IMR-90 (cell line): Measurements from ENCODE around the gene SOX5. TPM values are rescaled to one million over a fixed set of nuclear protein-coding genes. Genes with fewer than 3 reads are reported as not detected.
A peak's percentile ranks its signal among the peaks of the same experiment; 100 is the strongest.

Source experiments
- ATAC-seq: fragments of 200-7000 bp; cut with Tn5 transposase; 2 replicates; pipeline ENCODE4 v1.9.1; 2020; ENCODE audit warnings: low read depth, mild to moderate bottlenecking, moderate library complexity
- BruUV-seq: library from RNA; stranded (reverse); fragments of 400-500 nt; replicated peaks from 2 replicates; lab custom pipeline; 2021; lab: Mats Ljungman, UMichigan
- CTCF ChIA-PET: fragments of 300-600 bp; formaldehyde crosslinking; extraction: SDS; loops from one replicate; lab custom pipeline; 2021; ENCODE audit warnings: antibody characterized with exemption; lab: Yijun Ruan, JAX
- POLR2A ChIA-PET: fragments of 300-600 bp; sonication (Branson Sonifier 250); formaldehyde crosslinking; loops from one replicate; lab custom pipeline; 2022; ENCODE audit warnings: antibody characterized with exemption; ENCODE audit not compliant: unreplicated experiment; lab: Charles Lee
- DNase-seq: peaks from one replicate; pipeline ENCODE4 v3.0.0; 2013
- H2AFZ ChIP-seq: replicated peaks from 2 replicates; pipeline ENCODE3; 2013; ENCODE audit warnings: low read length, mild to moderate bottlenecking; ENCODE audit not compliant: poor library complexity
- H2AK5ac ChIP-seq: 2 replicates; pipeline ENCODE4 v1.6.1; 2013; ENCODE audit warnings: low read depth, low read length, inconsistent platforms
- H2AK9ac ChIP-seq: replicated peaks from 2 replicates; pipeline ENCODE3; 2013; ENCODE audit warnings: mild to moderate bottlenecking, low read depth, low read length, moderate library complexity; ENCODE audit not compliant: poor library complexity
- H2BK120ac ChIP-seq: 2 replicates; pipeline ENCODE4 v1.6.1; 2013; ENCODE audit warnings: low read depth, low read length, inconsistent platforms
- H2BK15ac ChIP-seq: 3 replicates; pipeline ENCODE4 v1.6.1; 2013; ENCODE audit warnings: low read depth, low read length, inconsistent platforms
- H2BK20ac ChIP-seq: 2 replicates; pipeline ENCODE4 v1.6.1; 2013; ENCODE audit warnings: low read depth, mild to moderate bottlenecking, inconsistent platforms, low read length, moderate library complexity
- H2BK5ac ChIP-seq: 2 replicates; pipeline ENCODE4 v1.6.1; 2013; ENCODE audit warnings: mild to moderate bottlenecking, low read depth, low read length, inconsistent platforms; ENCODE audit not compliant: poor library complexity, severe bottlenecking
- H3K14ac ChIP-seq: replicated peaks from 2 replicates; pipeline ENCODE4 v1.6.1; 2013; ENCODE audit warnings: low read depth, low read length, inconsistent platforms
- H3K18ac ChIP-seq: 2 replicates; pipeline ENCODE4 v1.6.1; 2013; ENCODE audit warnings: low read depth, low read length, control low read depth
- H3K23ac ChIP-seq: 2 replicates; pipeline ENCODE4 v1.6.1; 2013; ENCODE audit warnings: low read depth, low read length, inconsistent platforms
- H3K27ac ChIP-seq: 2 replicates; pipeline ENCODE4 v1.5.1; 2013; ENCODE audit warnings: mild to moderate bottlenecking, control low read depth, low read length; ENCODE audit not compliant: insufficient read depth
- H3K27me3 ChIP-seq: 2 replicates; pipeline ENCODE4 v1.6.1; 2013; ENCODE audit warnings: low read length; ENCODE audit not compliant: control insufficient read depth, insufficient read depth
- H3K36me3 ChIP-seq: 2 replicates; pipeline ENCODE4 v1.6.1; 2013; ENCODE audit warnings: low read length, mixed read lengths; ENCODE audit not compliant: control insufficient read depth, insufficient read depth
- H3K4ac ChIP-seq: 2 replicates; pipeline ENCODE4 v1.6.1; 2013; ENCODE audit warnings: low read depth, low read length, inconsistent platforms
- H3K4me1 ChIP-seq: 2 replicates; pipeline ENCODE4 v1.6.1; 2013; ENCODE audit warnings: low read length, mixed read lengths; ENCODE audit not compliant: control insufficient read depth, insufficient read depth
- H3K4me2 ChIP-seq: 2 replicates; pipeline ENCODE4 v1.6.1; 2013; ENCODE audit warnings: low read depth, mild to moderate bottlenecking, control low read depth, low read length, moderate library complexity
- H3K4me3 ChIP-seq: 2 replicates; pipeline ENCODE4 v1.5.1; 2013; ENCODE audit warnings: low read depth, mild to moderate bottlenecking, control low read depth, low read length, moderate library complexity; ENCODE audit not compliant: insufficient read depth
- H3K56ac ChIP-seq: 2 replicates; pipeline ENCODE4 v1.6.1; 2013; ENCODE audit warnings: low read length, inconsistent platforms; ENCODE audit not compliant: insufficient read depth; ENCODE audit errors: extremely low read depth
- H3K79me1 ChIP-seq, 2 experiments: 2 replicates each; pipeline ENCODE4 v1.6.1; 2013; ENCODE audit warnings: low read length in 2 of 2, inconsistent platforms in 1 of 2, low read depth in 1 of 2
- H3K9ac ChIP-seq: 2 replicates; pipeline ENCODE4 v1.6.1; 2013; ENCODE audit warnings: low read depth, low read length, control low read depth
- H3K9me1 ChIP-seq: 2 replicates; pipeline ENCODE4 v1.6.1; 2013; ENCODE audit warnings: low read length, inconsistent platforms; ENCODE audit not compliant: insufficient read depth
- H3K9me3 ChIP-seq: 2 replicates; pipeline ENCODE4 v1.6.1; 2013; ENCODE audit warnings: low read length; ENCODE audit not compliant: control insufficient read depth, insufficient read depth
- H4K20me1 ChIP-seq: 2 replicates; pipeline ENCODE4 v1.6.1; 2013; ENCODE audit warnings: low read length, inconsistent platforms; ENCODE audit not compliant: insufficient read depth
- H4K5ac ChIP-seq: 2 replicates; pipeline ENCODE4 v1.6.1; 2013; ENCODE audit warnings: mild to moderate bottlenecking, low read depth, low read length, control low read depth
- H4K8ac ChIP-seq, 2 experiments: 2 replicates each; pipeline ENCODE4 v1.6.1; 2013; ENCODE audit warnings: low read depth in 2 of 2, low read length in 2 of 2, control low read depth in 1 of 2, inconsistent platforms in 1 of 2
- H4K91ac ChIP-seq: 2 replicates; pipeline ENCODE4 v1.6.1; 2013; ENCODE audit warnings: low read depth, low read length, inconsistent platforms; ENCODE audit not compliant: insufficient read depth
- BHLHE40 ChIP-seq: fragments of 150-350 bp; IDR thresholded peaks from 2 replicates; pipeline ENCODE4 v1.6.1; 2016; ENCODE audit warnings: mild to moderate bottlenecking, low read depth, low read length
- CHD1 ChIP-seq: IDR thresholded peaks from 2 replicates; pipeline ENCODE4 v1.6.1; 2012; ENCODE audit warnings: low read depth, low read length, improper control_type of control experiment
- CTCF ChIP-seq: conservative IDR thresholded peaks from 2 replicates; pipeline ENCODE4 v1.5.1; 2012; ENCODE audit warnings: mild to moderate bottlenecking, low read depth, low read length, improper control_type of control experiment
- ELK1 ChIP-seq: fragments of 150-350 bp; IDR thresholded peaks from 2 replicates; pipeline ENCODE4 v1.6.1; 2016; ENCODE audit warnings: low read depth, mild to moderate bottlenecking, low read length, moderate library complexity, borderline replicate concordance
- FOS ChIP-seq: fragments of 150-350 bp; IDR thresholded peaks from 2 replicates; pipeline ENCODE4 v1.6.1; 2016; ENCODE audit warnings: low read depth, low read length
- MAFK ChIP-seq: IDR thresholded peaks from 2 replicates; pipeline ENCODE4 v1.6.1; 2012; ENCODE audit warnings: low read depth, low read length, improper control_type of control experiment
- MAZ ChIP-seq: IDR thresholded peaks from 2 replicates; pipeline ENCODE4 v1.6.1; 2012; ENCODE audit warnings: low read depth, mild to moderate bottlenecking, low read length, improper control_type of control experiment, moderate library complexity, borderline replicate concordance
- MXI1 ChIP-seq: IDR thresholded peaks from 2 replicates; pipeline ENCODE4 v1.6.1; 2012; ENCODE audit warnings: low read depth, mild to moderate bottlenecking, low read length, moderate library complexity, borderline replicate concordance
- NFE2L2 ChIP-seq: fragments of 150-350 bp; IDR thresholded peaks from 2 replicates; pipeline ENCODE4 v1.6.1; 2016; ENCODE audit warnings: low read depth, mild to moderate bottlenecking, low read length
- POLR2A ChIP-seq: IDR thresholded peaks from 2 replicates; pipeline ENCODE4 v1.6.1; 2012; ENCODE audit warnings: mild to moderate bottlenecking, low read depth, low read length
- RAD21 ChIP-seq: IDR thresholded peaks from 2 replicates; pipeline ENCODE4 v1.6.1; 2012; ENCODE audit warnings: low read length, improper control_type of control experiment
- RCOR1 ChIP-seq: IDR thresholded peaks from 2 replicates; pipeline ENCODE4 v1.6.1; 2012; ENCODE audit warnings: mild to moderate bottlenecking, low read length, improper control_type of control experiment; ENCODE audit not compliant: insufficient replicate concordance
- RFX5 ChIP-seq: IDR thresholded peaks from 2 replicates; pipeline ENCODE4 v1.8.0; 2012; ENCODE audit warnings: low read depth, mild to moderate bottlenecking, low read length, moderate library complexity
- SMC3 ChIP-seq: fragments of 150-350 bp; IDR thresholded peaks from 2 replicates; pipeline ENCODE4 v1.6.1; 2016; ENCODE audit warnings: low read depth, mild to moderate bottlenecking, antibody characterized with exemption, low read length, moderate library complexity
- USF2 ChIP-seq: fragments of 150-350 bp; IDR thresholded peaks from 2 replicates; pipeline ENCODE4 v1.6.1; 2017; ENCODE audit warnings: mild to moderate bottlenecking, antibody characterized with exemption, low read length, low read depth
- WGBS, 2 experiments: methylation state at CpG; one replicate each; pipeline versions ENCODE4 v1.1.5 to v1.1.7; 2013; ENCODE audit warnings: missing lambda C conversion rate in 2 of 2; ENCODE audit not compliant: insufficient read length in 1 of 2; ENCODE audit errors: extremely low coverage in 2 of 2; 5-methylcytosine and 5-hydroxymethylcytosine counted together
- dilution Hi-C: fragments of 300-500 bp; cut with HindIII; formaldehyde crosslinking; loops from one replicate; pipeline ENCODE4 v1.14.3; 2018; ENCODE audit warnings: low sequenced_read_pairs; ENCODE audit not compliant: unreplicated experiment
- in situ Hi-C: fragments of 300-500 bp; cut with MboI; formaldehyde crosslinking; loops from 3 replicates; pipeline ENCODE4 v1.14.3; 2019; ENCODE audit warnings: low sequenced_read_pairs, inconsistent platforms, mixed read lengths
- intact Hi-C: fragments of 100-400 bp; cut with micrococcal nuclease; formaldehyde crosslinking; loops from 2 replicates; pipeline ENCODE4 v1.10.0; 2022
- polyA plus RNA-seq, 3 experiments: library from polyadenylated mRNA; depleted of rRNA; stranded (reverse); fragments of >200 nt; gene quantifications; 2 replicates each; pipeline ENCODE4 v1.2.3, GENCODE V29; 2012; ENCODE audit warnings: low replicate concordance in 1 of 3
- total RNA-seq: library from RNA; depleted of rRNA; stranded (reverse); fragments of >200 nt; gene quantifications from 2 replicates; pipeline ENCODE4 v1.2.3, GENCODE V29; 2012

Gene SOX5
- total and polyA plus RNA-seq, 2 of the 4 experiments (the other 2 are of a cell fraction): 1.1 to 13.1 TPM

- H4K5ac ChIP-seq: no peak overlapping the region
- H3K4me3 ChIP-seq: no peak overlapping the region
- H4K91ac ChIP-seq: no peak overlapping the region
- H2BK15ac ChIP-seq: no peak overlapping the region
- ATAC-seq: peak; percentile 87
- no peak overlapping the region for H3K14ac ChIP-seq
- H3K4me2 ChIP-seq: peak overlapping the region; percentile 75; the same call in 1 of the 2 replicates
- WGBS, 2 experiments: no CpG with 5 or more reads among the region's 3 CpGs
- H2AFZ ChIP-seq: no peak overlapping the region
- in situ Hi-C loops: no loop called here
- no peak overlapping the region for H2BK5ac ChIP-seq
- peaks cover 4% of the 10 kb centered on the region; the same call in 1 of the 2 replicates for H3K4me1 ChIP-seq
- no peak overlapping the region for H4K8ac ChIP-seq
- BruUV-seq: no TSS peak
- peak; percentile 34 for DNase-seq
- no peak overlapping the region for H3K18ac ChIP-seq
- H3K4ac ChIP-seq: no peak overlapping the region
- no peak overlapping the region for H2BK120ac ChIP-seq
- no peak overlapping the region; the same call in 1 of the 2 replicates for H3K27ac ChIP-seq
- H3K9me1 ChIP-seq: no peaks in the 10 kb centered on the region
- no peak overlapping the region for H3K23ac ChIP-seq
- no peaks in the 10 kb centered on the region for H4K20me1 ChIP-seq
- ChIA-PET CTCF (no interaction called here), POLR2A (no interaction called here)
- intact Hi-C loops: loop anchor here (1.0 kb wide), 1 partner anchor 9 kb away; no protein-coding TSS in a partner anchor
- no peak overlapping the region for H2AK5ac ChIP-seq
- H3K9ac ChIP-seq: no peak overlapping the region
- H3K79me1 ChIP-seq: no peaks in the 10 kb centered on the region
- no peaks in the 10 kb centered on the region for H3K36me3 ChIP-seq
- dilution Hi-C loops: no loop called here
- H3K9me3 ChIP-seq: no peaks in the 10 kb centered on the region
- H2AK9ac ChIP-seq: no peak overlapping the region
- no peak for TF ChIP-seq CTCF
- TF ChIP-seq RCOR1: no peak
- no peak for TF ChIP-seq MAZ
- no peak for TF ChIP-seq CHD1
- TF ChIP-seq POLR2A: no peak
- no peak for TF ChIP-seq NFE2L2
- TF ChIP-seq MAFK: no peak
- TF ChIP-seq FOS: no peak
- TF ChIP-seq USF2: no peak
- TF ChIP-seq MXI1: no peak
- no peak for TF ChIP-seq BHLHE40
- TF ChIP-seq ELK1: no peak
- TF ChIP-seq SMC3: no peak
- TF ChIP-seq RFX5: no peak
- TF ChIP-seq RAD21: no peak
- no peak overlapping the region for H2BK20ac ChIP-seq
- no peaks in the 10 kb centered on the region for H3K27me3 ChIP-seq
- no peak overlapping the region for H3K56ac ChIP-seq
Measured at GRCh38 chr12:23750923-23751322, 198.5 kb downstream of the SOX5 start.
